Measurements from ENCODE around the gene PRKN.

- TF ChIP-seq CTCF (conservative IDR thresholded peaks at IDR 0.05; ENCODE audit: low read depth, low read length) = no peak
- TF ChIP-seq EZH2 (IDR thresholded peaks at IDR 0.05; ENCODE audit: borderline replicate concordance, low read depth, low read length, poor library complexity, severe bottlenecking) = no peak
These were observed 1248.2 kb downstream of the PRKN start for GRCh38 chr6:161479376-161479775.

Data from A673 (cell line).